SK-N-MC (cell line): ENCODE measurements around the gene SEMA4B.

ENCODE experiments used
- EZH2 ChIP-seq: fragments of 200-600 bp; sonication (generic); IDR thresholded peaks from one replicate; pipeline ENCODE4 v1.6.1; 2017; ENCODE audit warnings: antibody characterized with exemption
- POLR2AphosphoS5 ChIP-seq: IDR thresholded peaks from 2 replicates; pipeline ENCODE4 v1.6.1; 2012; ENCODE audit warnings: mild to moderate bottlenecking, low read depth, low read length, borderline replicate concordance

DNA sequence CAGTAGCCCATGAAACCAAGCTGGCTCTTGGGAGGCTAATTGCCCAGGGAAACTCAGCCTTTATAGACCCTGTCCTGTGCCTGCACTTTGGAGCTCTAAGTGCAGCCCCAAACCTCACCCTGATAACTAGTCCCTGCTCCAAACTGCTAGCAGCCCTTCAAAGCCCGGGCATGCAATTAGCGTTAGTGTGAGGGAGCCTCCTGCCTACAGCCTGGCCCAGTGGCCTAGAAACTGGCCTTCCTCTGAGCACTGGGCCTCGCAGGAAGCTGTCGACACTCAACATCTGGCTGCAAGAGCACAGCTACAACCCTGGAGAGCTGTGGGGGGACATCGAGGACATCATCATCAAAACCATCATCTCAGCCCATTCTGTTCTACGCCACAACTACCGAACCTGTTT is 56.6 kb downstream of the SEMA4B start:
- no peak for TF ChIP-seq EZH2
- no peak for TF ChIP-seq POLR2AphosphoS5
